H1 (cell line): ENCODE data around the gene SRRM3. TPM values are rescaled to one million over a fixed set of nuclear protein-coding genes. Genes with fewer than 3 reads are reported as not detected.

Experiments
- RNF2 ChIP-seq: fragments of 200-900, 300-1000 bp; sonication (generic); IDR thresholded peaks from 2 replicates; pipeline ENCODE4 v1.7.1; 2016; ENCODE audit warnings: borderline replicate concordance, low read depth, mild to moderate bottlenecking, antibody characterized with exemption, low read length; ENCODE audit not compliant: poor library complexity, severe bottlenecking; ENCODE audit errors: missing control alignments
- SIX5 ChIP-seq: IDR thresholded peaks from 2 replicates; pipeline ENCODE4 v1.6.1; 2011; ENCODE audit warnings: mild to moderate bottlenecking, low read depth, low read length
- polyA plus RNA-seq, 7 experiments: library from polyadenylated mRNA; depleted of rRNA in 3 of 7; stranded (reverse) in 5 of 7; unstranded in 2 of 7; fragments of >200 nt in 5 of 7; fragments of 200-250 nt in 2 of 7; gene quantifications; 1 replicate in 5 of 7; 2 replicates in 1 of 7; 4 replicates in 1 of 7; pipeline versions ENCODE4 v1.2.1 to v1.2.3, GENCODE V29; 2011 to 2013; ENCODE audit warnings: missing spikeins in 2 of 7, mixed read lengths in 2 of 7
- total RNA-seq: library from RNA; stranded (reverse); fragmentation: NEBNext Ultra II Directional; extraction: Animal tissue kit (Norgen Biotek cat#: 25700); gene quantifications from 2 replicates; pipeline ENCODE4 v1.2.1, GENCODE V29; 2021

SRRM3 gene
- total and polyA plus RNA-seq, 2 of the 8 experiments (the other 6 are each of a cell fraction or from before 2014, with no cell fraction given), result 10.4 to 17.4 TPM

DNA sequence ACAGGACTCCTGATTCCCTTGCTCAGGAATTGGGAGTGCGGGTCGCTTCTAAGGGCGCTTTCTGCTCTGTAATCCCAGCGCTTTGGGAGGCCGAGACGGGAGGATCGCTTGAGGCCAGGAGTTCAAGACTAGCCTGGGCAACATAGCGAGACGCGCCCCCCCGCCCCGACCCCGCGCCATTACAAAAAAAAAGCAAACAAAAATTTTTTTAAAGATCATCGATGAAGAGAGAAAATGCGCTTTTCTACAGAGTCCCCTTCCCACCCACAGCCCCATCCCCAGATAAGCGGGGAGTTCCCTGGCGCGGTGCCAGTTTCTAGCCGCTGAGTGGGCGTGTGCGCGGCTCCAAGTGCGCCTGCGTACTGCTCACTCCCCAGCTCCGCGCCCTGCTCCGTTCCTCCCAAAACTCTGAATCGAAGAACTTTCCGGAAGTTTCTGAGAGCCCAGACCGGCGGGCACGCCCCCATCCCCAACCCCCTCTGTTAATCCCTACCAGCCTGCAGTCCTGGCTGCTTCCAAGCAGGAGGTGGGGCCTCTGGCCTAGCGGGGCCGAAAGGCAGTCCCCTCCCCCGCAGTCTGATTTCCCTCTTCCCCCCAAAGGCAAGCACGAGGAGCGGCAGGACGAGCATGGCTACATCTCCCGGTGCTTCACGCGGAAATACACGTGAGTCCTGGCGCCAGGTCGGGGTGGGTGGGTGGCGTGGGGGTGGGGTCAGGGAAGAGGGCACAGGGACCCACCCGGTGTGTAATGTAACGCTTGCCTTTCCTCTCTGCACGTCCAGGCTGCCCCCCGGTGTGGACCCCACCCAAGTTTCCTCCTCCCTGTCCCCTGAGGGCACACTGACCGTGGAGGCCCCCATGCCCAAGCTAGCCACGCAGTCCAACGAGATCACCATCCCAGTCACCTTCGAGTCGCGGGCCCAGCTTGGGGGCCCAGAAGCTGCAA, 101.8 kb downstream of the SRRM3 start (continued):
- TF ChIP-seq RNF2, result peak; percentile 15
- TF ChIP-seq SIX5, result no peak
- TF ChIP-seq, all 59 proteins: peak for 22
